ENCODE data around the gene IZUMO1. TPM values are rescaled to one million over a fixed set of nuclear protein-coding genes. Genes with fewer than 3 reads are reported as not detected.

Gene IZUMO1
- total and polyA plus RNA-seq, 9 of the 15 experiments (the other 6 are each of a cell fraction or from before 2014, with no cell fraction given), result 0.14 to 2.1 (median 0.73) TPM

GRCh38 chr19:48741129-48741999 lies 5.3 kb downstream of the IZUMO1 start (continued):
- TF ChIP-seq STAT6 (CRISPR knock-in tag; IDR thresholded peaks at IDR 0.05) (no peak), CCNT2 (IDR thresholded peaks at IDR 0.05; ENCODE audit: borderline replicate concordance, extremely low read depth, insufficient read length, low read depth, low read length) (no peak), RHOXF2B (CRISPR knock-in tag; conservative IDR thresholded peaks at IDR 0.05) (no peak), KAT2B (IDR thresholded peaks at IDR 0.05; ENCODE audit: low read depth, low read length) (no peak), RBM39 (optimal IDR thresholded peaks at IDR 0.05; ENCODE audit: low read depth, low read length) (no peak), MNT (conservative IDR thresholded peaks at IDR 0.05) (peak; percentile 43 to 78; a peak in 3 of 4 replicates), C11orf30 (IDR thresholded peaks at IDR 0.05; ENCODE audit: low read depth) (no peak), ZNF551 (CRISPR knock-in tag; IDR thresholded peaks at IDR 0.05) (no peak), BRD9 (IDR thresholded peaks at IDR 0.05; ENCODE audit: low read depth, partially characterized antibody) (no peak), ZNF655 (CRISPR knock-in tag; IDR thresholded peaks at IDR 0.05) (no peak), SIN3A (IDR thresholded peaks at IDR 0.05; ENCODE audit: borderline replicate concordance in 2 of 2, control insufficient read depth in 1 of 2, low read depth in 2 of 2, low read length in 2 of 2) (peak; percentile 40 to 52; a peak in 2 of 4 replicates), ZNF609 (CRISPR knock-in tag; IDR thresholded peaks at IDR 0.05; ENCODE audit: borderline replicate concordance) (no peak), MAX (CRISPR knock-in tag; IDR thresholded peaks at IDR 0.05) (0 out of 2 replicates have a peak, but pooled peaks have one; percentile 16), LARP7 (IDR thresholded peaks at IDR 0.05) (no peak), SMARCE1 (IDR thresholded peaks at IDR 0.05) (peak; percentile 74)
